Activated CD4-positive, alpha-beta T cell treated with anti-CD3 and anti-CD28 coated beads, Interleukin-2, amount 50 U/mL, for 1 hour (primary cell): ENCODE data around the gene B4GALNT1.
"Not testable (repeated sequence)": the region's sequence is repeated elsewhere in the genome, so short reads cannot be mapped to it uniquely, and the experiment has no call there.

Experiments used
- DNase-seq: peaks from one replicate; pipeline ENCODE4 v3.0.0-alpha.2; 2020

B4GALNT1 gene

GRCh38 chr12:57620245-57620935 lies 12.6 kb downstream of the B4GALNT1 start:
- DNase-seq, result no peak

- DNase-seq, result no peak
Observed at GRCh38 chr12:57619434-57620244, 13.4 kb downstream of the B4GALNT1 start.

- no peak for DNase-seq
Observed at GRCh38 chr12:57618966-57619433, 14.0 kb downstream of the B4GALNT1 start.

GRCh38 chr12:57618431-57618830 lies 14.6 kb downstream of the B4GALNT1 start:
- DNase-seq, result not testable (repeated sequence)

DNA sequence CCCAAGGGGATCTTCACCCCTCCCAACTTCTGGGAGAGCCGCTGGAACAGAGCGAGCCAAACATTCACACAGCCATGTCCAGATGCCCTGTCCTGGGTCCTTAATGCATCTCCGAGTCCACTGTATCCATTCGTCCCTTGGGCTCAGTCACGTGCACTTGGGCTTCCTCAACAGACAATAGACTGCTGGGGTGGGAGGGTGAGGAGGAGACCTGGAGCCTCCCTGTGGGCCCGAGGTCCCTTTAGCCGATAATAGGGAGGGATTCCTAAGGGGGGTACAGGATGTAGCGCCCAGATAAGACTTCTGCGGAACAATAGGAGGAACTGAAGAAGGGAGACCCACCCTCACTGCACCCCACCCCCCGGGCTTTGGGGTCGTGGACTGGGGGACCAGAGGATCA lies 15.1 kb downstream of the B4GALNT1 start:
- DNase-seq, result no peak

GRCh38 chr12:57616383-57617101 lies 16.5 kb downstream of the B4GALNT1 start:
- no peak for DNase-seq

GRCh38 chr12:57615637-57616036 lies 17.4 kb downstream of the B4GALNT1 start:
- no peak for DNase-seq

GRCh38 chr12:57614948-57615500 lies 18.0 kb downstream of the B4GALNT1 start:
- no peak for DNase-seq

GRCh38 chr12:57614178-57614947 lies 18.6 kb downstream of the B4GALNT1 start:
- DNase-seq, result no peak

DNA sequence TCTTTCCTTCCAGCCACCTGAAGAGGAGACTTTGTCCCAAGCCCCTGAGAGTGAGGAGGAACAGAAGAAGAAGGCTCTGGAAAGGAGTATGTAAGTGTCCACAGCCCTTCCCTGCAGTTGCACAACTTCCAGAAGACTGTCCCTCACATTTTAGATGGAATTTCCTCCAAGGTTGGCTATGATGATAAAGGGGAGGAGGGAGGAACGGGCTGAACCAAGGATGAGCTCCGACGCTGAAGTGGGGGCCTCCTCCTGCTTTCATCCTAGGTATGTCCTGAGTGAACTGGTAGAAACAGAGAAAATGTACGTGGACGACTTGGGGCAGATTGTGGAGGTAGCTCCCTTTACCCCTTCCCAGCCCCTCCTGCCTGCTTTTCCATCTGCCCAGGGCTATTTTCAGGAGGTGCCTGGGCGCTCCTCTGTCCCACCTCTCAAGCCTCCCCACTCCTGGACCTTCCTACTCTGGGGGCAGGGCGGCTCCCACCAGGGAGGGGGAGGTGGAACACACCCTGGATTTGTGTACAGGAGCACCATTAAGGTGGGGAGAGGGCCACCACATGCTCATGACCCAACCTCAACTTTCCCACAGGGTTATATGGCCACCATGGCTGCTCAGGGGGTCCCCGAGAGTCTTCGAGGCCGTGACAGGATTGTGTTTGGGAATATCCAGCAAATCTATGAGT lies 19.4 kb downstream of the B4GALNT1 start:
- DNase-seq, result no peak

GRCh38 chr12:57612711-57613426 lies 20.1 kb downstream of the B4GALNT1 start:
- no peak for DNase-seq

- DNase-seq, result no peak
Observed at GRCh38 chr12:57611827-57612710, 20.9 kb downstream of the B4GALNT1 start.

- DNase-seq, result peak; percentile 39
Observed at GRCh38 chr12:57611108-57611826, 21.7 kb downstream of the B4GALNT1 start, which contains the start of gene ARHGEF25. ARHGEF25 (plus strand) TSS chr12:57611435; CDS start chr12:57611895, 460 bp downstream.

- DNase-seq, result no peak
Observed at GRCh38 chr12:57610554-57611107, 22.4 kb downstream of the B4GALNT1 start.

GRCh38 chr12:57609781-57610553 lies 23.0 kb downstream of the B4GALNT1 start:
- DNase-seq, result no peak

GRCh38 chr12:57609101-57609780 lies 23.8 kb downstream of the B4GALNT1 start:
- no peak for DNase-seq

GRCh38 chr12:57607958-57608663 lies 24.9 kb downstream of the B4GALNT1 start:
- no peak for DNase-seq
